H9 (cell line): ENCODE data around the gene XIRP2. TPM values are rescaled to one million over a fixed set of nuclear protein-coding genes. Genes with fewer than 3 reads are reported as not detected.

ENCODE experiments used
- DNase-seq: peaks from one replicate; pipeline ENCODE4 v3.0.0-alpha.2; 2017
- H2AFZ ChIP-seq: one replicate; pipeline ENCODE4 v1.6.1; 2013; ENCODE audit warnings: mild to moderate bottlenecking, low read length, control low read depth, moderate library complexity
- H2AK5ac ChIP-seq: 2 replicates; pipeline ENCODE4 v1.6.1; 2013; ENCODE audit warnings: low read length, control low read depth, mixed read lengths; ENCODE audit not compliant: insufficient read length
- H2BK120ac ChIP-seq: one replicate; pipeline ENCODE4 v1.6.1; 2013; ENCODE audit warnings: low read depth, mild to moderate bottlenecking, low read length, control low read depth, inconsistent platforms; ENCODE audit not compliant: poor library complexity, severe bottlenecking
- H2BK12ac ChIP-seq: 2 replicates; pipeline ENCODE4 v1.6.1; 2013; ENCODE audit warnings: low read length, control low read depth, mixed read lengths, low read depth; ENCODE audit not compliant: insufficient read length
- H2BK15ac ChIP-seq: 2 replicates; pipeline ENCODE4 v1.6.1; 2013; ENCODE audit warnings: low read depth, low read length, control low read depth
- H2BK20ac ChIP-seq: one replicate; pipeline ENCODE4 v1.6.1; 2013; ENCODE audit warnings: low read depth, mild to moderate bottlenecking, low read length, control low read depth, inconsistent platforms; ENCODE audit not compliant: poor library complexity, severe bottlenecking
- H2BK5ac ChIP-seq: 2 replicates; pipeline ENCODE4 v1.6.1; 2013; ENCODE audit warnings: low read length, control low read depth, mixed read lengths; ENCODE audit not compliant: insufficient read length
- H3K14ac ChIP-seq: 2 replicates; pipeline ENCODE4 v1.6.1; 2013; ENCODE audit warnings: low read length, control low read depth; ENCODE audit not compliant: insufficient read depth
- H3K18ac ChIP-seq: 2 replicates; pipeline ENCODE4 v1.6.1; 2013; ENCODE audit warnings: low read depth, mild to moderate bottlenecking, mixed read lengths, low read length, control low read depth; ENCODE audit not compliant: insufficient read length
- H3K23ac ChIP-seq: 2 replicates; pipeline ENCODE4 v1.6.1; 2013; ENCODE audit warnings: low read length, control low read depth, mixed read lengths, low read depth; ENCODE audit not compliant: insufficient read length
- H3K23me2 ChIP-seq: 2 replicates; pipeline ENCODE4 v1.6.1; 2013; ENCODE audit warnings: low read depth, mild to moderate bottlenecking, mixed read lengths, low read length, control low read depth; ENCODE audit not compliant: insufficient read length, poor library complexity, severe bottlenecking
- H3K27ac ChIP-seq: 2 replicates; pipeline ENCODE4 v1.5.1; 2013; ENCODE audit warnings: low read length, control low read depth, mixed read lengths, low read depth; ENCODE audit not compliant: insufficient read length
- H3K27me3 ChIP-seq: 2 replicates; pipeline ENCODE4 v1.6.1; 2013; ENCODE audit warnings: low read length, control low read depth, inconsistent platforms; ENCODE audit not compliant: insufficient read depth
- H3K4ac ChIP-seq: 2 replicates; pipeline ENCODE4 v1.6.1; 2013; ENCODE audit warnings: low read depth, mild to moderate bottlenecking, control low read depth, inconsistent platforms, low read length, moderate library complexity
- H3K4me1 ChIP-seq: 2 replicates; pipeline ENCODE4 v1.6.1; 2013; ENCODE audit warnings: low read length, control low read depth, inconsistent platforms; ENCODE audit not compliant: insufficient read depth
- H3K4me2 ChIP-seq: 2 replicates; pipeline ENCODE4 v1.6.1; 2013; ENCODE audit warnings: low read length, control low read depth, mixed read lengths; ENCODE audit not compliant: insufficient read length, insufficient read depth
- H3K56ac ChIP-seq: 2 replicates; pipeline ENCODE4 v1.6.1; 2013; ENCODE audit warnings: low read depth, mild to moderate bottlenecking, mixed read lengths, low read length, control low read depth; ENCODE audit not compliant: insufficient read length
- H3K79me1 ChIP-seq: 2 replicates; pipeline ENCODE4 v1.6.1; 2013; ENCODE audit warnings: low read depth, mild to moderate bottlenecking, moderate library complexity, low read length, control low read depth, inconsistent platforms; ENCODE audit not compliant: insufficient read depth, poor library complexity, severe bottlenecking
- H3K79me2 ChIP-seq: 2 replicates; pipeline ENCODE4 v1.6.1; 2013; ENCODE audit warnings: low read length, control low read depth, inconsistent platforms; ENCODE audit not compliant: insufficient read depth
- H3K9ac ChIP-seq: 2 replicates; pipeline ENCODE4 v1.6.1; 2013; ENCODE audit warnings: low read length, control low read depth, mixed read lengths; ENCODE audit not compliant: insufficient read length; ENCODE audit errors: extremely low read depth
- H3K9me3 ChIP-seq: one replicate; pipeline ENCODE4 v1.6.1; 2013; ENCODE audit warnings: low read depth, low read length, inconsistent platforms; ENCODE audit not compliant: control insufficient read depth
- H3T11ph ChIP-seq: one replicate; pipeline ENCODE4 v1.6.1; 2013; ENCODE audit warnings: mild to moderate bottlenecking, low read length, control low read depth, inconsistent platforms
- H4K20me1 ChIP-seq: one replicate; pipeline ENCODE4 v1.6.1; 2013; ENCODE audit not compliant: control insufficient read depth, insufficient read length, insufficient read depth
- H4K5ac ChIP-seq: 2 replicates; pipeline ENCODE4 v1.6.1; 2013; ENCODE audit warnings: low read depth, mild to moderate bottlenecking, mixed read lengths, low read length, control low read depth; ENCODE audit not compliant: insufficient read length
- H4K8ac ChIP-seq: replicated peaks from 2 replicates; pipeline ENCODE4 v1.6.1; 2013; ENCODE audit warnings: low read length, control low read depth, mixed read lengths, low read depth; ENCODE audit not compliant: insufficient read length
- H4K91ac ChIP-seq: 2 replicates; pipeline ENCODE4 v1.6.1; 2013; ENCODE audit warnings: low read depth, mild to moderate bottlenecking, moderate library complexity, mixed read lengths, low read length, control low read depth; ENCODE audit not compliant: insufficient read length
- H3K27ac Mint-ChIP-seq, 3 experiments: 2 replicates in 2 of 3; 3 replicates in 1 of 3; pipeline ENCODE4 v1.8.0; 2020 to 2021; ENCODE audit warnings: mixed read lengths in 3 of 3, mild to moderate bottlenecking in 1 of 3, moderate library complexity in 1 of 3
- H3K27me3 Mint-ChIP-seq: 2 replicates; pipeline ENCODE4 v1.8.0; 2021; ENCODE audit warnings: low read depth, mild to moderate bottlenecking, moderate library complexity, mixed read lengths
- H3K36me3 Mint-ChIP-seq, 3 experiments: 2 replicates in 2 of 3; 3 replicates in 1 of 3; pipeline ENCODE4 v1.8.0; 2020 to 2021; ENCODE audit warnings: low read depth in 3 of 3, mixed read lengths in 3 of 3; ENCODE audit not compliant: insufficient read depth in 1 of 3
- H3K4me1 Mint-ChIP-seq, 2 experiments: 2 replicates each; pipeline ENCODE4 v1.8.0; 2020; ENCODE audit warnings: mixed read lengths in 2 of 2
- H3K4me3 Mint-ChIP-seq, 2 experiments: 2 replicates in 1 of 2; 3 replicates in 1 of 2; pipeline ENCODE4 v1.8.0; 2020 to 2021; ENCODE audit warnings: mild to moderate bottlenecking in 2 of 2, mixed read lengths in 2 of 2, moderate library complexity in 1 of 2
- H3K9me3 Mint-ChIP-seq, 2 experiments: 2 replicates in 1 of 2; 3 replicates in 1 of 2; pipeline ENCODE4 v1.8.0; 2020; ENCODE audit warnings: mild to moderate bottlenecking in 2 of 2, mixed read lengths in 2 of 2, moderate library complexity in 1 of 2
- CTCF ChIP-seq: fragments of 200-600 bp; sonication (generic); conservative IDR thresholded peaks from 3 replicates; pipeline ENCODE4 v1.8.0; 2021; ENCODE audit warnings: antibody characterized with exemption, mild to moderate bottlenecking
- WGBS: extraction: QIAGEN DNeasy Blood & Tissue Kit; methylation state at CpG from one replicate; pipeline ENCODE4 v1.1.7; 2013; ENCODE audit warnings: missing lambda C conversion rate, low lambda C conversion rate, mixed read lengths; ENCODE audit not compliant: insufficient read length; ENCODE audit errors: extremely low coverage; 5-methylcytosine and 5-hydroxymethylcytosine counted together
- total RNA-seq: library from RNA; stranded (reverse); gene quantifications from 2 replicates; pipeline ENCODE4 v1.2.1, GENCODE V29; 2021

XIRP2 gene
- total RNA-seq, 1 experiment from 2014 or later, result 0.07 TPM

GRCh38 chr2:166899676-166900075 lies 11.4 kb downstream of the XIRP2 start:
- no peak overlapping the region for H3T11ph ChIP-seq
- no peak overlapping the region for H2BK12ac ChIP-seq
- H3K27me3 Mint-ChIP-seq, result no peaks in the 10 kb centered on the region
- H3K79me2 ChIP-seq, result no peaks in the 10 kb centered on the region
- no peak overlapping the region for H3K4me2 ChIP-seq
- H4K5ac ChIP-seq, result no peak overlapping the region
- no peak overlapping the region for H3K56ac ChIP-seq
- H3K9me3 Mint-ChIP-seq, result no peaks in the 10 kb centered on the region
- no peaks in the 10 kb centered on the region for H3K23me2 ChIP-seq
- no peak overlapping the region for H3K4me3 Mint-ChIP-seq
- no peak overlapping the region for H4K8ac ChIP-seq
- H3K79me1 ChIP-seq, result no peaks in the 10 kb centered on the region
- no peak overlapping the region for H2BK5ac ChIP-seq
- H2BK20ac ChIP-seq, result no peak overlapping the region
- no peak overlapping the region for H2BK120ac ChIP-seq
- no peak overlapping the region for H3K4ac ChIP-seq
- no peak overlapping the region for H3K27ac Mint-ChIP-seq
- H3K9me3 ChIP-seq, result no peaks in the 10 kb centered on the region
- H3K4me1 ChIP-seq, result no peaks in the 10 kb centered on the region
- no peak overlapping the region for H3K23ac ChIP-seq
- no peaks in the 10 kb centered on the region for H4K20me1 ChIP-seq
- no CpG with 5 or more reads among the region's 5 CpGs for WGBS
- no peak overlapping the region for H3K9ac ChIP-seq
- H3K27me3 ChIP-seq, result no peaks in the 10 kb centered on the region
- H3K14ac ChIP-seq, result no peak overlapping the region
- no peak for DNase-seq
- no peak overlapping the region for H2BK15ac ChIP-seq
- H4K91ac ChIP-seq, result no peak overlapping the region
- no peak overlapping the region for H2AFZ ChIP-seq
- no peaks in the 10 kb centered on the region for H3K4me1 Mint-ChIP-seq
- no peak overlapping the region for H2AK5ac ChIP-seq
- no peak overlapping the region for H3K18ac ChIP-seq
- TF ChIP-seq CTCF, result no peak; the same call in 1 of the 3 replicates
- H3K27ac ChIP-seq, result no peak overlapping the region
- no peaks in the 10 kb centered on the region for H3K36me3 Mint-ChIP-seq
